ENCODE measurements around the gene FLNC.

DNA sequence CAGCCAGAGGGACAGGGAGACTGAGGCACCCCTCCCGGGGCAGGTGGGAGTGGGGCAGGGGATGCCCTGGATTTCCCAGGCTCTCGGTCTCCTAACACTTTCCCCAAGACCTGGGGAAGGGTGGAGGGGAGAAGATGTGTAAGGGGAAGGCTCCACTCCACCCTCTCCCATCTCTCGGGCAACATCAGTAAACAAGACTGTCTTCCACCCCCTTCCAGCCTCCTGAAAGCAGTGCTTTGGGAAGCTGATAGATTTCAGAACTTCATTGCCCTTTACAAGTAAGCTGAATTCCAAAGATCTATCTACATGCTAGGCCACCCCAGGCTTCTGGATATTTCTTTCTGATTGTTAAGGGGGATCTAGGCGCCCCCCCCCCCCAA is 3.7 kb downstream of the FLNC start:
- TF ChIP-seq, protein P1, sequence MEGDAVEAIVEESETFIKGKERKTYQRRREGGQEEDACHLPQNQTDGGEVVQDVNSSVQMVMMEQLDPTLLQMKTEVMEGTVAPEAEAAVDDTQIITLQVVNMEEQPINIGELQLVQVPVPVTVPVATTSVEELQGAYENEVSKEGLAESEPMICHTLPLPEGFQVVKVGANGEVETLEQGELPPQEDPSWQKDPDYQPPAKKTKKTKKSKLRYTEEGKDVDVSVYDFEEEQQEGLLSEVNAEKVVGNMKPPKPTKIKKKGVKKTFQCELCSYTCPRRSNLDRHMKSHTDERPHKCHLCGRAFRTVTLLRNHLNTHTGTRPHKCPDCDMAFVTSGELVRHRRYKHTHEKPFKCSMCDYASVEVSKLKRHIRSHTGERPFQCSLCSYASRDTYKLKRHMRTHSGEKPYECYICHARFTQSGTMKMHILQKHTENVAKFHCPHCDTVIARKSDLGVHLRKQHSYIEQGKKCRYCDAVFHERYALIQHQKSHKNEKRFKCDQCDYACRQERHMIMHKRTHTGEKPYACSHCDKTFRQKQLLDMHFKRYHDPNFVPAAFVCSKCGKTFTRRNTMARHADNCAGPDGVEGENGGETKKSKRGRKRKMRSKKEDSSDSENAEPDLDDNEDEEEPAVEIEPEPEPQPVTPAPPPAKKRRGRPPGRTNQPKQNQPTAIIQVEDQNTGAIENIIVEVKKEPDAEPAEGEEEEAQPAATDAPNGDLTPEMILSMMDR (IDR thresholded peaks at IDR 0.05): no peak
- TF ChIP-seq ZFX (IDR thresholded peaks at IDR 0.05; ENCODE audit: borderline replicate concordance): no peak

All from 22Rv1 (cell line).